Calu3 (cell line): ENCODE data around the gene ANKRD9. TPM values are rescaled to one million over a fixed set of nuclear protein-coding genes. Genes with fewer than 3 reads are reported as not detected.

Experiments
- BruUV-seq: library from RNA; stranded (reverse); fragments of 400-500 nt; replicated peaks from 2 replicates; lab custom pipeline; 2021; lab: Mats Ljungman, UMichigan
- CTCF ChIA-PET: fragments of 300-600 bp; sonication (Branson Sonifier 250); formaldehyde crosslinking; loops from one replicate; lab custom pipeline; 2022; ENCODE audit warnings: antibody characterized with exemption; lab: Charles Lee
- DNase-seq: peaks from one replicate; pipeline ENCODE4 v3.0.0; 2022
- H3K27ac Mint-ChIP-seq: one replicate; pipeline ENCODE4 v1.8.0; 2022; ENCODE audit warnings: mixed read lengths; ENCODE audit not compliant: unreplicated experiment
- H3K27me3 Mint-ChIP-seq: one replicate; pipeline ENCODE4 v1.8.0; 2022; ENCODE audit warnings: mixed read lengths; ENCODE audit not compliant: unreplicated experiment
- H3K36me3 Mint-ChIP-seq: one replicate; pipeline ENCODE4 v1.8.0; 2022; ENCODE audit warnings: mild to moderate bottlenecking, moderate library complexity, mixed read lengths; ENCODE audit not compliant: insufficient read depth, unreplicated experiment
- H3K4me1 Mint-ChIP-seq: one replicate; pipeline ENCODE4 v1.8.0; 2022; ENCODE audit warnings: mild to moderate bottlenecking, low read depth, mixed read lengths; ENCODE audit not compliant: unreplicated experiment
- H3K4me3 Mint-ChIP-seq: one replicate; pipeline ENCODE4 v1.8.0; 2022; ENCODE audit warnings: mild to moderate bottlenecking, low read depth, moderate library complexity, mixed read lengths; ENCODE audit not compliant: unreplicated experiment
- H3K9me3 Mint-ChIP-seq: one replicate; pipeline ENCODE4 v1.8.0; 2022; ENCODE audit warnings: low read depth, mixed read lengths; ENCODE audit not compliant: unreplicated experiment
- intact Hi-C: fragments of 100-400 bp; cut with micrococcal nuclease; formaldehyde crosslinking; loops from one replicate; pipeline ENCODE4 v1.10.0; 2022; ENCODE audit not compliant: unreplicated experiment
- total RNA-seq: library from RNA; stranded (reverse); gene quantifications from 2 replicates; pipeline ENCODE4 v1.2.3, GENCODE V29; 2022
- TF ChIP-seq, protein P1 (sequence below): fragments of 200-600 bp; IDR thresholded peaks from one replicate; pipeline ENCODE4 v1.8.0; 2022; ENCODE audit warnings: antibody characterized with exemption; ENCODE audit not compliant: unreplicated experiment

The ANKRD9 gene
- total RNA-seq, 1 experiment from 2014 or later, result 23.8 TPM

DNA sequence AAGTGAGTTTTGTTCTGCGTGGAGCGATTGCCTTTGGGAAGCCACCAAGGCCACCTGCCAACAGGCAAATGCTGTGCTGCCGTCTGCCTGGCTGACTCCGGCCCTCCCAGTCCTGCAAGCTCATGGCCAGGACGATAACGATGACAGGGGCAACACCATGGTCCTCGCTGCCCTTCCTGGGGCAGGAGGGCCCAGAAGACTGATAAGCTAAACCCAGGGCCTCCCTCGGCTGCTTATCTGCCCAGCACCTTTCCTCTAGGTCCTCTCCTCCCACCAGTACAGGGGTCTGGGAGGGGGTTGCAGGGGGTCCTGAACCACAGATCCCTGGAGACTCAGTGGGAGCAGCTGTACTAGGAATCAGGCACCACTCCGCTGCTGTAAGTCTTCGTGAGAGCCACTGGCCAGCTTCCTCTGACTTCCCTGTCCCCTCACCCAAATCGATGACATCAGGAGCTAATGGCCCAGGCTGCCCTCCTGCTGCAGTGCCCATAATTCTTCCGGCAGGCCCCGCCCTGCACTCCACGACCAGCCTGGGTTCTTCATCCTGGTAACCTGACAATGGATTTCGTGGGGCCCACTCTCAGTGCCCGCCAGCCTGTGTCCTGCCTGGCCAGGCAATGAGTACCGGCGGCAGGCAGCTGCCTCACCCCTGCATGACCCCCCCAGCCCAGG lies 5.1 kb downstream of the ANKRD9 start:
- Mint-ChIP-seq H3K27ac (no peak overlapping the region), H3K4me3 (no peak overlapping the region), H3K4me1 (peaks cover 9% of the 10 kb centered on the region), H3K9me3 (no peaks in the 10 kb centered on the region), H3K36me3 (peaks cover 31% of the 10 kb centered on the region), H3K27me3 (no peaks in the 10 kb centered on the region)
- BruUV-seq, result no TSS peak
- intact Hi-C loops, result no loop called here
- TF ChIP-seq, protein P1, sequence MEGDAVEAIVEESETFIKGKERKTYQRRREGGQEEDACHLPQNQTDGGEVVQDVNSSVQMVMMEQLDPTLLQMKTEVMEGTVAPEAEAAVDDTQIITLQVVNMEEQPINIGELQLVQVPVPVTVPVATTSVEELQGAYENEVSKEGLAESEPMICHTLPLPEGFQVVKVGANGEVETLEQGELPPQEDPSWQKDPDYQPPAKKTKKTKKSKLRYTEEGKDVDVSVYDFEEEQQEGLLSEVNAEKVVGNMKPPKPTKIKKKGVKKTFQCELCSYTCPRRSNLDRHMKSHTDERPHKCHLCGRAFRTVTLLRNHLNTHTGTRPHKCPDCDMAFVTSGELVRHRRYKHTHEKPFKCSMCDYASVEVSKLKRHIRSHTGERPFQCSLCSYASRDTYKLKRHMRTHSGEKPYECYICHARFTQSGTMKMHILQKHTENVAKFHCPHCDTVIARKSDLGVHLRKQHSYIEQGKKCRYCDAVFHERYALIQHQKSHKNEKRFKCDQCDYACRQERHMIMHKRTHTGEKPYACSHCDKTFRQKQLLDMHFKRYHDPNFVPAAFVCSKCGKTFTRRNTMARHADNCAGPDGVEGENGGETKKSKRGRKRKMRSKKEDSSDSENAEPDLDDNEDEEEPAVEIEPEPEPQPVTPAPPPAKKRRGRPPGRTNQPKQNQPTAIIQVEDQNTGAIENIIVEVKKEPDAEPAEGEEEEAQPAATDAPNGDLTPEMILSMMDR, result no peak
- CTCF ChIA-PET, result no interaction called here
- DNase-seq, result no peak

- no peak for DNase-seq
- TF ChIP-seq, protein P1, result no peak
- Mint-ChIP-seq H3K27me3 (no peaks in the 10 kb centered on the region), H3K36me3 (peaks cover 27% of the 10 kb centered on the region), H3K4me1 (peaks cover 9% of the 10 kb centered on the region), H3K9me3 (no peaks in the 10 kb centered on the region), H3K27ac (peak overlapping the region; percentile 44), H3K4me3 (no peak overlapping the region)
- intact Hi-C loops, result no loop called here
- CTCF ChIA-PET, result interaction anchor here (0.7 kb wide), 1 partner anchor 1347 kb away, joined by 4 read pairs; no protein-coding TSS in a partner anchor
- BruUV-seq, result no TSS peak
Measured at GRCh38 chr14:102503641-102504327, 5.8 kb downstream of the ANKRD9 start.

- Mint-ChIP-seq H3K4me1 (no peaks in the 10 kb centered on the region), H3K27ac (no peak overlapping the region), H3K36me3 (peaks cover 16% of the 10 kb centered on the region), H3K9me3 (no peaks in the 10 kb centered on the region), H3K4me3 (no peak overlapping the region), H3K27me3 (no peaks in the 10 kb centered on the region)
- TF ChIP-seq, protein P1, result no peak
- intact Hi-C loops, result no loop called here
- DNase-seq, result no peak
- CTCF ChIA-PET, result no interaction called here
- BruUV-seq, result no TSS peak
Measured at GRCh38 chr14:102502571-102502970, 7.0 kb downstream of the ANKRD9 start.

DNA sequence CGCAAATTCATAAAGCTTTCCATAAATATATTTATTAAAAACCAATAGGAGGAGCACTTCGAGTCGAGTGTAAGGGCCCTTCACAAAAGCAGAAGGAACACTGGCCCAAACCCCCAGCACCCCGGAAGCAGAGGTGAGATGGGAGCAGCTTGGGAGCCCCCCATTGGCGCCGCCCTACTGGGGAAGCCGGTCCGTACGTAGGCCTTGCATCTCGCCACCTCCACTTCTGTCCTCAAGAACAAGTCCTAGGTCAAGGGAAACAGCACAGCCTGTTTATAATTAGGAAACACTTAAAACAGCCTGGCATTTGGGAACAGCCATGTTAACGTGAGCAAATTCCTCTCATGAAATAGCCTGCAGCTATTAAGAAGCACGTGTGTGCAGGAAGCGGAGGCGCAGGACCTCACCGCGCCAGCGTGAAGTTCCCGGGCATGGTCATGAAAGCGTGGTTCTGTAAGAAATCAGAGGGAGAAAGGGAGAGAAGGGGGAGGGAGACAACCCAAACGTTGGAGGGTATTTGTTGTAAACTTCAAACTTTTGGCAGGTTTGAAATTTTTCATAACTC lies 7.7 kb downstream of the ANKRD9 start:
- intact Hi-C loops, result no loop called here
- TF ChIP-seq, protein P1, result no peak
- peaks cover 16% of the 10 kb centered on the region for H3K36me3 Mint-ChIP-seq
- H3K4me1 Mint-ChIP-seq, result no peaks in the 10 kb centered on the region
- CTCF ChIA-PET, result no interaction called here
- no TSS peak for BruUV-seq
- no peaks in the 10 kb centered on the region for H3K9me3 Mint-ChIP-seq
- DNase-seq, result no peak
- no peaks in the 10 kb centered on the region for H3K27me3 Mint-ChIP-seq
- H3K27ac Mint-ChIP-seq, result no peak overlapping the region
- H3K4me3 Mint-ChIP-seq, result no peak overlapping the region
